MCF 10A (cell line): Measurements from ENCODE around the gene PAK5. TPM values are rescaled to one million over a fixed set of nuclear protein-coding genes. Genes with fewer than 3 reads are reported as not detected.
A peak's percentile ranks its signal among the peaks of the same experiment; 100 is the strongest.

Experiments used
- BruUV-seq: library from RNA; stranded (reverse); fragments of 400-500 nt; replicated peaks from 2 replicates; lab custom pipeline; 2021; lab: Mats Ljungman, UMichigan
- CTCF ChIA-PET: fragments of 300-600 bp; sonication (Branson Sonifier 250); formaldehyde crosslinking; extraction: SDS; loops from one replicate; lab custom pipeline; 2021; ENCODE audit warnings: antibody characterized with exemption, inconsistent platforms; lab: Yijun Ruan, JAX
- POLR2A ChIA-PET: fragments of 300-600, 350-650 bp; sonication (Branson Sonifier 250); formaldehyde crosslinking; extraction: SDS; loops from one replicate; lab custom pipeline; 2020; ENCODE audit warnings: antibody characterized with exemption, inconsistent platforms; lab: Yijun Ruan, JAX
- DNase-seq: peaks from one replicate; pipeline ENCODE4 v3.0.0-alpha.2; 2018; ENCODE audit not compliant: unreplicated experiment
- H3K27ac Mint-ChIP-seq: one replicate; pipeline ENCODE4 v1.8.0; 2022; ENCODE audit warnings: mild to moderate bottlenecking, low read depth, mixed read lengths; ENCODE audit not compliant: unreplicated experiment
- H3K27me3 Mint-ChIP-seq: one replicate; pipeline ENCODE4 v1.8.0; 2022; ENCODE audit warnings: mixed read lengths; ENCODE audit not compliant: insufficient read depth, unreplicated experiment
- H3K36me3 Mint-ChIP-seq: one replicate; pipeline ENCODE4 v1.8.0; 2022; ENCODE audit warnings: mild to moderate bottlenecking, moderate library complexity, mixed read lengths; ENCODE audit not compliant: insufficient read depth, unreplicated experiment
- H3K4me1 Mint-ChIP-seq: one replicate; pipeline ENCODE4 v1.8.0; 2022; ENCODE audit warnings: mixed read lengths; ENCODE audit not compliant: insufficient read depth, unreplicated experiment
- H3K4me3 Mint-ChIP-seq: one replicate; pipeline ENCODE4 v1.8.0; 2022; ENCODE audit warnings: mild to moderate bottlenecking, moderate library complexity, mixed read lengths; ENCODE audit not compliant: unreplicated experiment
- H3K9me3 Mint-ChIP-seq: one replicate; pipeline ENCODE4 v1.8.0; 2022; ENCODE audit warnings: mixed read lengths; ENCODE audit not compliant: unreplicated experiment
- CTCF ChIP-seq: fragments of 200-600 bp; IDR thresholded peaks from one replicate; pipeline ENCODE4 v1.8.0; 2022; ENCODE audit warnings: antibody characterized with exemption, mild to moderate bottlenecking; ENCODE audit not compliant: unreplicated experiment
- intact Hi-C: fragments of 100-400 bp; cut with micrococcal nuclease; formaldehyde crosslinking; loops from 2 replicates; pipeline ENCODE4 v1.14.1; 2022
- total RNA-seq: library from RNA; stranded (reverse); gene quantifications from 2 replicates; pipeline ENCODE4 v1.2.3, GENCODE V29; 2022

Gene PAK5
- total RNA-seq, 1 experiment from 2014 or later: not detected

GRCh38 chr20:9663423-9663822, 175.5 kb downstream of the PAK5 start:
- no peak for TF ChIP-seq CTCF
- BruUV-seq: no TSS peak
- Mint-ChIP-seq H3K9me3 (peaks cover 26% of the 10 kb centered on the region), H3K4me1 (no peaks in the 10 kb centered on the region), H3K27me3 (no peaks in the 10 kb centered on the region), H3K36me3 (no peaks in the 10 kb centered on the region), H3K27ac (no peak overlapping the region), H3K4me3 (no peak overlapping the region)
- CTCF ChIA-PET: interaction anchor here (0.6 to 1.6 kb wide), 2 partner anchors 10 to 770 kb away, joined by 3 to 5 read pairs; no protein-coding TSS in a partner anchor
- POLR2A ChIA-PET: interaction anchor here (1.2 kb wide), 1 partner anchor 20 kb away, joined by 3 read pairs; no protein-coding TSS in a partner anchor
- intact Hi-C loops: no loop called here
- no peak for DNase-seq

- H3K4me3 Mint-ChIP-seq: no peak overlapping the region
- peak; percentile 40 for DNase-seq
- H3K4me1 Mint-ChIP-seq: no peaks in the 10 kb centered on the region
- no peaks in the 10 kb centered on the region for H3K27me3 Mint-ChIP-seq
- intact Hi-C loops: no loop called here
- H3K27ac Mint-ChIP-seq: no peak overlapping the region
- ChIA-PET CTCF (no interaction called here), POLR2A (no interaction called here)
- H3K9me3 Mint-ChIP-seq: peaks cover 18% of the 10 kb centered on the region
- no TSS peak for BruUV-seq
- no peak for TF ChIP-seq CTCF
- no peaks in the 10 kb centered on the region for H3K36me3 Mint-ChIP-seq
Observed at GRCh38 chr20:9660236-9660868, 178.5 kb downstream of the PAK5 start.

- Mint-ChIP-seq H3K9me3 (peaks cover 13% of the 10 kb centered on the region), H3K4me1 (no peaks in the 10 kb centered on the region), H3K27me3 (no peaks in the 10 kb centered on the region), H3K4me3 (no peak overlapping the region), H3K36me3 (no peaks in the 10 kb centered on the region), H3K27ac (no peak overlapping the region)
- no peak for DNase-seq
- ChIA-PET CTCF (interaction anchor here (0.6 to 2.3 kb wide), 5 partner anchors 10 to 209 kb away, joined by 3 to 5 read pairs (median 3); no protein-coding TSS in a partner anchor), POLR2A (no interaction called here)
- intact Hi-C loops: no loop called here
- no TSS peak for BruUV-seq
- no peak for TF ChIP-seq CTCF
Observed at GRCh38 chr20:9647741-9648140, 191.1 kb downstream of the PAK5 start.

GRCh38 chr20:9646375-9646774, 192.5 kb downstream of the PAK5 start:
- intact Hi-C loops: no loop called here
- no peak for DNase-seq
- no peak for TF ChIP-seq CTCF
- ChIA-PET CTCF (interaction anchor here (0.6 to 2.3 kb wide), 3 partner anchors 9 to 655 kb away, joined by 3 to 5 read pairs (median 4); no protein-coding TSS in a partner anchor), POLR2A (no interaction called here)
- no peak overlapping the region for H3K4me3 Mint-ChIP-seq
- H3K27me3 Mint-ChIP-seq: no peaks in the 10 kb centered on the region
- H3K9me3 Mint-ChIP-seq: peaks cover 13% of the 10 kb centered on the region
- no peak overlapping the region for H3K27ac Mint-ChIP-seq
- H3K4me1 Mint-ChIP-seq: no peaks in the 10 kb centered on the region
- BruUV-seq: no TSS peak
- H3K36me3 Mint-ChIP-seq: no peaks in the 10 kb centered on the region
